Fibroblast of villous mesenchyme (primary cell): ENCODE measurements around the gene INPPL1. TPM values are rescaled to one million over a fixed set of nuclear protein-coding genes. Genes with fewer than 3 reads are reported as not detected.

Source experiments
- DNase-seq: peaks from one replicate; pipeline ENCODE4 v3.0.0-alpha.2; 2010; ENCODE audit warnings: low read depth
- H3K4me3 ChIP-seq: 2 replicates; pipeline ENCODE4 v1.5.1; 2011; ENCODE audit warnings: low read depth, mild to moderate bottlenecking, low read length
- total RNA-seq: library from RNA; depleted of rRNA; stranded (reverse); fragments of >200 nt; gene quantifications from 2 replicates; pipeline ENCODE4 v1.2.3, GENCODE V29; 2012
- TF ChIP-seq, protein P1 (sequence below): IDR thresholded peaks from 2 replicates; pipeline ENCODE4 v1.5.1; 2012; ENCODE audit warnings: low read depth, mild to moderate bottlenecking, low read length; ENCODE audit not compliant: insufficient read depth

Gene INPPL1
- total RNA-seq, 1 donor: 163 TPM

DNA sequence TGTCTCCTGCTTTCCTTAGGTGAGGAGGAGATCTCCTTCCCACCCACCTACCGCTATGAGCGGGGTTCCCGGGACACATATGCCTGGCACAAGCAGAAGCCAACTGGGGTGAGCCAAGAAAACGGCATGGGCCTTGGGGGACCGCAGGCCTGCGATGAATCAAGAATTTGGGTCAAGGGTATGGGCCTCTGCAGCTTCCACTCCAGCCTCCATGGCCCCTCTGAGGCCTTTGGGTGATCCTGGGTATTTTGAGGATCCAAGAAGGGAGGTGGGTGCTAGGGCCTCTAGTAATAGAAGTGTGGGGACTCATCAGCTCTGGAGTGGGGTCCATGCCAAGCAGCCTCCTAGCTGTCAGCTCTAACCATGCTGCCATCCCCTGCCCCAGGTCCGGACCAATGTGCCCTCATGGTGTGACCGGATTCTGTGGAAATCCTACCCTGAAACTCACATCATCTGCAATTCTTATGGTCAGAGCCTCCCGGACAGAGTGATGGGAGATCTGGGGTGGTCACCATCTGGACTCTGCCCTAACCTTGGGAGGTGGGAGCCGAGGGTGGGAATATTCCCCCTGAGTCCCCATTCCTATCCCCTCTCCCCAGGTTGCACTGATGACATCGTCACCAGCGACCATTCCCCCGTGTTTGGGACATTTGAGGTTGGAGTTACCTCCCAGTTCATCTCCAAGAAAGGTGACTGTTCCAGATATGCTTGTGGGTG lies 8.6 kb downstream of the INPPL1 start:
- no peak for DNase-seq
- no peak overlapping the region for H3K4me3 ChIP-seq
- TF ChIP-seq, protein P1, sequence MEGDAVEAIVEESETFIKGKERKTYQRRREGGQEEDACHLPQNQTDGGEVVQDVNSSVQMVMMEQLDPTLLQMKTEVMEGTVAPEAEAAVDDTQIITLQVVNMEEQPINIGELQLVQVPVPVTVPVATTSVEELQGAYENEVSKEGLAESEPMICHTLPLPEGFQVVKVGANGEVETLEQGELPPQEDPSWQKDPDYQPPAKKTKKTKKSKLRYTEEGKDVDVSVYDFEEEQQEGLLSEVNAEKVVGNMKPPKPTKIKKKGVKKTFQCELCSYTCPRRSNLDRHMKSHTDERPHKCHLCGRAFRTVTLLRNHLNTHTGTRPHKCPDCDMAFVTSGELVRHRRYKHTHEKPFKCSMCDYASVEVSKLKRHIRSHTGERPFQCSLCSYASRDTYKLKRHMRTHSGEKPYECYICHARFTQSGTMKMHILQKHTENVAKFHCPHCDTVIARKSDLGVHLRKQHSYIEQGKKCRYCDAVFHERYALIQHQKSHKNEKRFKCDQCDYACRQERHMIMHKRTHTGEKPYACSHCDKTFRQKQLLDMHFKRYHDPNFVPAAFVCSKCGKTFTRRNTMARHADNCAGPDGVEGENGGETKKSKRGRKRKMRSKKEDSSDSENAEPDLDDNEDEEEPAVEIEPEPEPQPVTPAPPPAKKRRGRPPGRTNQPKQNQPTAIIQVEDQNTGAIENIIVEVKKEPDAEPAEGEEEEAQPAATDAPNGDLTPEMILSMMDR: no peak

DNA sequence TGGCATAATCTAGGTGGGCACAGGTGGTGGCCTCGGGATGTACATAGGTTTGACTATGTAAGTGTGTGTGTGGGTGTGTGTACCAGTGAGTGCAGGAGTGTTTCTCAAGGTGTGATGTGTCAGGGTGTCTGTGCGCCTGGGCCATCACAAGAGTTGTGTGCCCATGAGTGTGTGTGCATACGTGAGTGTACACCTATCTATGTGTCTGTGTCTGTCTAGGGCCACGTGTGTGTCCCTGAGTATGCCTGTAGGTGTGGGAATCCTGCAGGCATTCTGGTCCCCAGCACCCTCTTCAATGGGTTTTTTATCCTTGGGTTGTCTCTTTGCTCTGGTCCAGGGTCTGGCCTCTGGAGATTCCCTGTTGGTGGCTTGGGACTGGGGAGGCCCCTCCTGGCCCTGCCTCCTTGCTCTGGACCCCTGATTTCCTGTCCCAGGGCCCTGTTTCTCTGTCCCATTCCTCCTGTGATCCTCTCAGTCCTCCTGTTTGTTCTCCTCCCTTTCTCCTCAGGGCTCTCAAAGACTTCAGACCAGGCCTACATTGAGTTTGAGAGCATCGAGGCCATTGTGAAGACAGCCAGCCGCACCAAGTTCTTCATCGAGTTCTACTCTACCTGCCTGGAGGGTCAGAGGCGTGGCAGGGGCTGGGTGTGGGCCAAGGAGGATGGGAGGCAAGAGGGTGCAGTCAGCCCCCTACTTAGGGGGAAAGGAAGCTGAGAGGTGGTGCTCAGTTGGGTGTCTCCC lies 9.4 kb downstream of the INPPL1 start:
- no peak overlapping the region for H3K4me3 ChIP-seq
- TF ChIP-seq, protein P1: no peak
- no peak for DNase-seq

DNA sequence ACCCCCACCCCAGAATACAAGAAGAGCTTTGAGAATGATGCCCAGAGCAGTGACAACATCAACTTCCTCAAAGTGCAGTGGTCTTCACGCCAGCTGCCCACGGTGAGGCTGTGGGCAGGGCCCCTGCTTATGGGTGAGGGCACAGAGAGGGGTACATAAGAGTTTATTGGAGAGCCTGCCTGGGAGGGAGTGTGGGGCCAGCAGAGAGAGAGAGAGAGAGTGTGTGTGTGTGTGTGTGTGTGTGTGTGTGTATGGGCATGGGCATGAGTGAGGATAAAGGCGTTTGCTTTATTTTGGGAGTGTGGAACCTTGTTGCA lies 9.9 kb downstream of the INPPL1 start:
- no peak overlapping the region for H3K4me3 ChIP-seq
- TF ChIP-seq, protein P1: no peak
- DNase-seq: no peak

DNA sequence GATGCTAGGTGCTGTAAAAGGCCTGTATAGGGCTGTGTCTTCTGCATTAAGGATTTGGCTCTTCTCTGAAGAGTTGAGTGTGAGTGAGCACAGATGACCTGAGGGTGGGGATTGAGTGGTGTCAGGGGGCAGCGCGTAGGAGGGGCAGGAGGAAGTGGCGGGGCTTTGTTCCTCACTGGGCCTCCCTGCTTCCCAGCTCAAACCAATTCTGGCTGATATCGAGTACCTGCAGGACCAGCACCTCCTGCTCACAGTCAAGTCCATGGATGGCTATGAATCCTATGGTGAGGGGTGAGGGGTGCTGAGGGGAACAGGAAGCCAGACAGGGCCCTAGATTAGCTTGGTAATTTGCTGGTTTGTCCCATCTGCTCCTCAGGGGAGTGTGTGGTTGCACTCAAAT lies 10.4 kb downstream of the INPPL1 start:
- H3K4me3 ChIP-seq: no peak overlapping the region
- no peak for DNase-seq
- TF ChIP-seq, protein P1: no peak

DNA sequence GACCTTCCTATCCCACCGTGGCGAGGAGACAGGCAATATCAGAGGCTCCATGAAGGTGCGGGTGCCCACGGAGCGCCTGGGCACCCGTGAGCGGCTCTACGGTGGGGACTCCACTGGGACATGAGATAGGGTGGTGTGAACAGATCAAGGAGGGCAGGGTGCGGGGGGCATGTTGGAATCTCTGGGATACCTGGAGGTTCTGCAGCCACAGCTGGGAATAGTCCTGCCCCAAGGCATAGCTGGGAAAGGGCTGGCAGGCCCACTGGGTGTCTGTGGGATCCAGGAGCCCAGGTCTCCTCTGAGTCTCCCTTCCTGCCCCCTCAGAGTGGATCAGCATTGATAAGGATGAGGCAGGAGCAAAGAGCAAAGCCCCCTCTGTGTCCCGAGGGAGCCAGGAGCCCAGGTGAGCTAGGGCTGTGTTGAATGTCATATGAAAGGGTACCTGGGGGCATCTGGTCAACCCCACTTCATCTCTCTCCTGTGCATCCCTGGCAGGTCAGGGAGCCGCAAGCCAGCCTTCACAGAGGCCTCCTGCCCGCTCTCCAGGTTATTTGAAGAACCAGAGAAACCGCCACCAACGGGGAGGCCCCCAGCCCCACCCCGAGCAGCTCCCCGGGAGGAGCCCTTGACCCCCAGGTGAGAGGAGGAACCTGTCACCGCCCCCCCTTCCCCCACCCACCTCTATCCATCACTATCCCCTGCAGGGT lies 10.9 kb downstream of the INPPL1 start:
- TF ChIP-seq, protein P1: no peak
- no peak overlapping the region for H3K4me3 ChIP-seq
- DNase-seq: no peak

DNA sequence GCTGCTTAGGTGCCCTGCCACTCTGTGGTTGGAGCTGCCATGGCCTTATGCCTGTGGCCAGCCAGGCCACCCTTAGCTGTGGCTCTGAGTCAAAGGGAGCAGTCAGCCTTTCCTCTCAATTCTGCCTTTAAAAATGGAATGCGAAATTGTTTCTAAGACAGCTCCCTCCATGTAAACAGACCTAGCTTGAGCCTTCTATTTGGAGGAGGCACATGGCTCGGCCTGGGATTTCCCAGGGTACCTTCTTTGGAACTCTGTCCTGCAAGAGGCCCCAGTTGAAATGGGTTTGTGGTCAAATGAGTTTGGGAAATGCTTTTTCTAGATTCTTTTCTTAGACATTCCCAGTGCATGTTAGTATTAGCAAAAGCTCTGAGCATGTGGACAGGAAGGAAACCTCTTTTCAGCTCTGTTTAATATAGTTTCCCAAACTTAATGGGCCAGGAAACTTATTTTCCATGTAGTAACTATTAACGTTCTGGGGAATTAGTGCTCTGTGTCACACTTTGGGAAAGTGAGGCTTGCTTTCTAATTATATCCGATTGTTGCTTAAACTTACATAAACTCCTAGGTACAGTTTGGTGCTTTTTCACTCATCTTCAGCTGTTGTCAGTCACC lies 11.6 kb downstream of the INPPL1 start:
- TF ChIP-seq, protein P1: no peak
- DNase-seq: no peak
- no peak overlapping the region for H3K4me3 ChIP-seq
